ENCODE data around the gene WNT2B.

WNT2B gene

GRCh38 chr1:112554411-112554810 lies 45.6 kb downstream of the WNT2B start:
- TF ChIP-seq CTCF (IDR thresholded peaks at IDR 0.05; ENCODE audit: low read depth, low read length, missing control alignments) = no peak
- H3K4me3 ChIP-seq (ENCODE audit: low read depth, low read length) = no peak overlapping the region
- DNase-seq (ENCODE audit: low read depth) = no peak

- H3K4me3 ChIP-seq (ENCODE audit: low read depth, low read length) = no peak overlapping the region
- no peak for TF ChIP-seq CTCF (IDR thresholded peaks at IDR 0.05; ENCODE audit: low read depth, low read length, missing control alignments)
- no peak for DNase-seq (ENCODE audit: low read depth)
These were observed 48.6 kb downstream of the WNT2B start for GRCh38 chr1:112557385-112557784.

GRCh38 chr1:112558634-112559033 lies 49.9 kb downstream of the WNT2B start:
- H3K4me3 ChIP-seq (ENCODE audit: low read depth, low read length) = no peak overlapping the region
- DNase-seq (ENCODE audit: low read depth) = no peak
- TF ChIP-seq CTCF (IDR thresholded peaks at IDR 0.05; ENCODE audit: low read depth, low read length, missing control alignments) = no peak

- TF ChIP-seq CTCF (IDR thresholded peaks at IDR 0.05; ENCODE audit: low read depth, low read length, missing control alignments) = no peak
- DNase-seq (ENCODE audit: low read depth) = no peak
- H3K4me3 ChIP-seq (ENCODE audit: low read depth, low read length) = no peak overlapping the region
These were observed 54.6 kb downstream of the WNT2B start for GRCh38 chr1:112563341-112563740.

GRCh38 chr1:112564081-112564480 lies 55.3 kb downstream of the WNT2B start:
- DNase-seq (ENCODE audit: low read depth) = no peak
- TF ChIP-seq CTCF (IDR thresholded peaks at IDR 0.05; ENCODE audit: low read depth, low read length, missing control alignments) = no peak
- H3K4me3 ChIP-seq (ENCODE audit: low read depth, low read length) = no peak overlapping the region

GRCh38 chr1:112565800-112566199 lies 57.0 kb downstream of the WNT2B start:
- DNase-seq (ENCODE audit: low read depth) = no peak
- H3K4me3 ChIP-seq (ENCODE audit: low read depth, low read length) = no peak overlapping the region
- no peak for TF ChIP-seq CTCF (IDR thresholded peaks at IDR 0.05; ENCODE audit: low read depth, low read length, missing control alignments)

DNA sequence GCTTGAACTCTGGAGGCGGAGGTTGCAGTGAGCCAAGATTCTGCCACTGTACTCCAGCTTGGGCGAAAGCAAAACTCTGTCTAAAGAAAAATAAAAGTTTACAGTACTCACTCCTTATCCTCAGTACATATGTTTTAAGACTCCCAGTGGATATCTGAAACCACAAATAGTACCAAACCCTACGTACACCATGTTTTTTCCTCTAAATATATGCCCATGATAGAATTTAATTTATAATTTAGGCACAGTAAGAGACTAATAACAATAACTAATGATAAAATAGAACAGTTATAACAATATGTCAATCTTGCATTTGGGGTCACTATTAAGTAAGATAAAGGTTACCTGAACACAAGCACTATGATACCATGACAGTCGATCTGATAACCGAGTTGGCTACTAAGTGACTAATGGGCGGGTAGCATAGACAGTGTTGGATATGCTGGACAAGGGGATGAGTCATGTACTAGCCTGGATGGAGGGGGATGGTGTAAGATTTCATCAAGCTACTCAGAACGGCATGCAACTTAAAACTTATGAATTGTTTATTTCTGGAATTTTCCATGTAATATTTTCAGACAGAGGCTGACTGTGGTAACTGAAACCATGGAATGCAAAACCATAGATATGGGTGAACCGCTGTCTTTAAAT lies 66.5 kb downstream of the WNT2B start:
- no peak overlapping the region for H3K4me3 ChIP-seq (ENCODE audit: low read depth, low read length)
- no peak for DNase-seq (ENCODE audit: low read depth)
- no peak for TF ChIP-seq CTCF (IDR thresholded peaks at IDR 0.05; ENCODE audit: low read depth, low read length, missing control alignments)

All from GM12864 (cell line).